ENCODE data around the gene LINC01488. TPM values are rescaled to one million over a fixed set of nuclear protein-coding genes. Genes with fewer than 3 reads are reported as not detected.

Gene LINC01488
- total RNA-seq, 1 experiment from 2014 or later = not detected

DNA sequence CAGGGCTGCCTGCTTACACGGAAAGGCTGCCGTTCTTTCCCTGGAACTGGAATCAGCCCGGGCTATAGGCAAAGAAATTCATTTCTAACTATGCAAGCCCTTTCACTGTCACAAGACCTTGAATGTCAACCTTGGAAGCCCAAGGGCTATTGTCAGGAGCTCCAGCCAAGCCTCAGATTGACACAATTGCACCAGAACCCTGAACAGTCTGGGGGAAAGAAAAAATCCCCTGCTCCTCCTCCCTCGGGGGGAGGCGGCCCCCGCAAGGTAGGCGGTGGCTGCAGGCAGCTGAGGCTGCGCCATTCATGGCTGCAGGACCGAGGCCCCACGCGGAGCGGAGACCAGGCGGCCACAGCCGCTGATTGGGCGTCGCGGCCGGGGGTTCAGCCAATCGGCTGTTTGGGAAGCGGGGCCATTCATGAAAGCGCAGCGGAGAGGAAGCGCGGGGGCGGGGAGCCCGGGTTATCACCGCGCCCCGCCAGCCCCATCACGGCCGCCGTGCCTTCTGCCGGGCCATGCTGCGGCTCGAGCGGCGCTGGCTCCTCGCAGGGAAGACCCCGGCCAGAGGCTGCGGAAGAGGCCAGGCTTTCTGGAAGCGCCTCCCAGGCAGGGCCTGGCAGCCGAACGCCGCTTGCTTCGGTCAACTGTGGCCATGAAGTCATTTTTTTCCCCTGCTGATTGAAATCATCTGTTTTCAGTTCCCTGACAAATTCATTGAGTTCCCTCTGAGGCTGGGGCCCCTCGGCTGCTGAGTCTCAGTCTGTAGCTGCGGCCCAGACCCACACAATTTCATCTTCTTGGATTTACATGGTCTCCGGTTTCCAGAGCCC, 38.1 kb upstream of the LINC01488 start:
- RAD21 ChIA-PET (ENCODE audit: low non-redundant PET in 1 of 2, low total read pairs in 2 of 2, uncharacterized antibody in 2 of 2, unreplicated experiment in 2 of 2) = no interaction called here

DNA sequence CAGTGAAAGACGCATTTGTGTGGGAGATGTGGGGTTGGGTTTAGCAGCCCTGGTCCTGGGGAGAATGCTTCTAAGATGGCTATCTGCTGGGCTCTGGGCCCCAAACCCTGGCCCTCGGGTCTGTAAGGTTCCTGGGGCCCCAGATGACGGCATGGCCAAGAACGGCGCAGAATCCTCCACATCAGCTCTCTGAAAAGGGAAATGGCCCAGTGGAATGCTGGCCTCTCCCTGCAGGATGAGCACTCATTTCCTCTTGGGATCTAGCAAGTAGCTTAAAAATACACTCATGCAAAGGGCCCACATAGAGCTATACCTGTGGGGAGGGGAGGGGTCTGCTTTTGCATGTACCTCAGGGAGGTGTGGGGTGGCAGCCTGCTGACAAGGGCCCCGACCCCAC, 37.5 kb upstream of the LINC01488 start:
- RAD21 ChIA-PET (ENCODE audit: low non-redundant PET in 1 of 2, low total read pairs in 2 of 2, uncharacterized antibody in 2 of 2, unreplicated experiment in 2 of 2) = no interaction called here
- intact Hi-C loops (cut with micrococcal nuclease) = loop anchor here (5.0 kb wide), 1 partner anchor 147 kb away; no protein-coding TSS in a partner anchor
- Histone ChIP-seq H3K4me3 (replicated peaks in 1 of 2; ENCODE audit: low read depth in 1 of 2, low read length in 2 of 2) (peak overlapping the region; percentile 47 to 57), H2AFZ (ENCODE audit: low read depth, low read length, poor library complexity, severe bottlenecking) (no peak overlapping the region), H3K79me2 (ENCODE audit: insufficient read depth, low read length) (no peaks in the 10 kb centered on the region), H3K27me3 (ENCODE audit: insufficient read depth, low read length) (no peaks in the 10 kb centered on the region), H3K9me3 (ENCODE audit: control insufficient read depth in 1 of 2, insufficient read depth in 1 of 2, low read depth in 1 of 2, low read length in 2 of 2) (no peaks in the 10 kb centered on the region), H3K9me2 (ENCODE audit: insufficient read depth) (no peaks in the 10 kb centered on the region), H4K20me1 (ENCODE audit: insufficient read depth) (no peaks in the 10 kb centered on the region), H3K4me2 (ENCODE audit: low read length) (peak overlapping the region; percentile 90), H3K27ac (ENCODE audit: low read depth, low read length) (peak overlapping the region; percentile 63), H3K4me1 (ENCODE audit: control insufficient read depth in 1 of 2, insufficient read depth in 2 of 2, low read length in 2 of 2) (peaks cover 18 to 34% of the 10 kb centered on the region in 2 experiments), H3K36me3 (ENCODE audit: control insufficient read depth in 1 of 2, insufficient read depth in 2 of 2, low read length in 2 of 2) (no peaks in the 10 kb centered on the region), H3K9ac (ENCODE audit: low read length) (peak overlapping the region; percentile 57)
- no peak for DNase-seq (ENCODE audit: low read depth, low spot score)
- no peak for ATAC-seq
- CTCF ChIA-PET = no interaction called here
- BruUV-seq (replicated peaks) = no TSS peak
- POLR2A ChIA-PET = no interaction called here
- TF ChIP-seq SP1 (IDR thresholded peaks at IDR 0.05; ENCODE audit: low read depth) (no peak), EZH2 (IDR thresholded peaks at IDR 0.05) (no peak), ZFX (IDR thresholded peaks at IDR 0.05) (no peak), YY1 (IDR thresholded peaks at IDR 0.05; ENCODE audit: extremely low read depth, insufficient replicate concordance, low read depth, low read length) (no peak), JUND (IDR thresholded peaks at IDR 0.05) (no peak), FOSL1 (IDR thresholded peaks at IDR 0.05; ENCODE audit: low read depth) (no peak), EGR1 (IDR thresholded peaks at IDR 0.05; ENCODE audit: low read depth) (no peak)
- TF ChIP-seq, protein P1, sequence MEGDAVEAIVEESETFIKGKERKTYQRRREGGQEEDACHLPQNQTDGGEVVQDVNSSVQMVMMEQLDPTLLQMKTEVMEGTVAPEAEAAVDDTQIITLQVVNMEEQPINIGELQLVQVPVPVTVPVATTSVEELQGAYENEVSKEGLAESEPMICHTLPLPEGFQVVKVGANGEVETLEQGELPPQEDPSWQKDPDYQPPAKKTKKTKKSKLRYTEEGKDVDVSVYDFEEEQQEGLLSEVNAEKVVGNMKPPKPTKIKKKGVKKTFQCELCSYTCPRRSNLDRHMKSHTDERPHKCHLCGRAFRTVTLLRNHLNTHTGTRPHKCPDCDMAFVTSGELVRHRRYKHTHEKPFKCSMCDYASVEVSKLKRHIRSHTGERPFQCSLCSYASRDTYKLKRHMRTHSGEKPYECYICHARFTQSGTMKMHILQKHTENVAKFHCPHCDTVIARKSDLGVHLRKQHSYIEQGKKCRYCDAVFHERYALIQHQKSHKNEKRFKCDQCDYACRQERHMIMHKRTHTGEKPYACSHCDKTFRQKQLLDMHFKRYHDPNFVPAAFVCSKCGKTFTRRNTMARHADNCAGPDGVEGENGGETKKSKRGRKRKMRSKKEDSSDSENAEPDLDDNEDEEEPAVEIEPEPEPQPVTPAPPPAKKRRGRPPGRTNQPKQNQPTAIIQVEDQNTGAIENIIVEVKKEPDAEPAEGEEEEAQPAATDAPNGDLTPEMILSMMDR (IDR thresholded peaks at IDR 0.05 in 2 of 3, conservative IDR thresholded peaks at IDR 0.05 in 1 of 3; ENCODE audit: borderline replicate concordance in 1 of 3, insufficient read depth in 1 of 3, low read depth in 2 of 3, low read length in 2 of 3) = no peak
- TF ChIP-seq, protein P2, sequence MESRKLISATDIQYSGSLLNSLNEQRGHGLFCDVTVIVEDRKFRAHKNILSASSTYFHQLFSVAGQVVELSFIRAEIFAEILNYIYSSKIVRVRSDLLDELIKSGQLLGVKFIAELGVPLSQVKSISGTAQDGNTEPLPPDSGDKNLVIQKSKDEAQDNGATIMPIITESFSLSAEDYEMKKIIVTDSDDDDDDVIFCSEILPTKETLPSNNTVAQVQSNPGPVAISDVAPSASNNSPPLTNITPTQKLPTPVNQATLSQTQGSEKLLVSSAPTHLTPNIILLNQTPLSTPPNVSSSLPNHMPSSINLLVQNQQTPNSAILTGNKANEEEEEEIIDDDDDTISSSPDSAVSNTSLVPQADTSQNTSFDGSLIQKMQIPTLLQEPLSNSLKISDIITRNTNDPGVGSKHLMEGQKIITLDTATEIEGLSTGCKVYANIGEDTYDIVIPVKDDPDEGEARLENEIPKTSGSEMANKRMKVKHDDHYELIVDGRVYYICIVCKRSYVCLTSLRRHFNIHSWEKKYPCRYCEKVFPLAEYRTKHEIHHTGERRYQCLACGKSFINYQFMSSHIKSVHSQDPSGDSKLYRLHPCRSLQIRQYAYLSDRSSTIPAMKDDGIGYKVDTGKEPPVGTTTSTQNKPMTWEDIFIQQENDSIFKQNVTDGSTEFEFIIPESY (IDR thresholded peaks at IDR 0.05; ENCODE audit: extremely low read depth, insufficient replicate concordance, low read length) = no peak

More for the DNA sequence above, 38.1 kb upstream of the LINC01488 start:
- POLR2A ChIA-PET = interaction anchor here (1.1 kb wide), 2 partner anchors 57 to 191 kb away, joined by 3 read pairs; no protein-coding TSS in a partner anchor
- H3K9me2 ChIP-seq (ENCODE audit: insufficient read depth) = no peaks in the 10 kb centered on the region
- peak overlapping the region; percentile 57 for H3K9ac ChIP-seq (ENCODE audit: low read length)
- H4K20me1 ChIP-seq (ENCODE audit: insufficient read depth) = no peaks in the 10 kb centered on the region
- no TSS peak for BruUV-seq (replicated peaks)
- intact Hi-C loops (cut with micrococcal nuclease) = loop anchor here (5.0 kb wide), 1 partner anchor 146 kb away; no protein-coding TSS in a partner anchor
- no peaks in the 10 kb centered on the region for H3K27me3 ChIP-seq (ENCODE audit: insufficient read depth, low read length)
- no peaks in the 10 kb centered on the region for H3K9me3 ChIP-seq (ENCODE audit: control insufficient read depth in 1 of 2, insufficient read depth in 1 of 2, low read depth in 1 of 2, low read length in 2 of 2)
- H3K4me1 ChIP-seq (ENCODE audit: control insufficient read depth in 1 of 2, insufficient read depth in 2 of 2, low read length in 2 of 2) = peaks cover 18 to 36% of the 10 kb centered on the region in 2 experiments
- DNase-seq (ENCODE audit: low read depth, low spot score) (peak; percentile 74), ATAC-seq (peak; percentile 98)
- H3K4me2 ChIP-seq (ENCODE audit: low read length) = peak overlapping the region; percentile 90
- peak overlapping the region; percentile 63 for H3K27ac ChIP-seq (ENCODE audit: low read depth, low read length)
- peak overlapping the region; percentile 64 for H2AFZ ChIP-seq (ENCODE audit: low read depth, low read length, poor library complexity, severe bottlenecking)
- peak overlapping the region; percentile 47 to 57 for H3K4me3 ChIP-seq (replicated peaks in 1 of 2; ENCODE audit: low read depth in 1 of 2, low read length in 2 of 2)
- H3K79me2 ChIP-seq (ENCODE audit: insufficient read depth, low read length) = no peaks in the 10 kb centered on the region
- TF ChIP-seq, protein P3, sequence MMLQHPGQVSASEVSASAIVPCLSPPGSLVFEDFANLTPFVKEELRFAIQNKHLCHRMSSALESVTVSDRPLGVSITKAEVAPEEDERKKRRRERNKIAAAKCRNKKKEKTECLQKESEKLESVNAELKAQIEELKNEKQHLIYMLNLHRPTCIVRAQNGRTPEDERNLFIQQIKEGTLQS (IDR thresholded peaks at IDR 0.05) = no peak
- TF ChIP-seq SP1 (IDR thresholded peaks at IDR 0.05; ENCODE audit: low read depth) (peak; percentile 52; the same call in 1 of the 2 replicates), POLR2A (IDR thresholded peaks at IDR 0.05; ENCODE audit: borderline replicate concordance, extremely low read depth, insufficient read depth, insufficient read length) (peak; percentile 33), EGR1 (IDR thresholded peaks at IDR 0.05; ENCODE audit: low read depth) (peak; percentile 96), ZFX (IDR thresholded peaks at IDR 0.05) (0 out of 2 replicates have a peak, but pooled peaks have one; percentile 15), YY1 (IDR thresholded peaks at IDR 0.05; ENCODE audit: extremely low read depth, insufficient replicate concordance, low read depth, low read length) (peak; percentile 58), TCF7L2 (IDR thresholded peaks at IDR 0.05; ENCODE audit: borderline replicate concordance, extremely low read depth, insufficient read depth, insufficient read length) (peak; percentile 56), EZH2 (IDR thresholded peaks at IDR 0.05) (no peak), POLR2AphosphoS5 (IDR thresholded peaks at IDR 0.05; ENCODE audit: low read depth, low read length) (peak; percentile 64)
- TF ChIP-seq, protein P4, sequence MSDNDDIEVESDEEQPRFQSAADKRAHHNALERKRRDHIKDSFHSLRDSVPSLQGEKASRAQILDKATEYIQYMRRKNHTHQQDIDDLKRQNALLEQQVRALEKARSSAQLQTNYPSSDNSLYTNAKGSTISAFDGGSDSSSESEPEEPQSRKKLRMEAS (IDR thresholded peaks at IDR 0.05) = peak; percentile 84
- CTCF ChIA-PET = no interaction called here
- no peaks in the 10 kb centered on the region for H3K36me3 ChIP-seq (ENCODE audit: control insufficient read depth in 1 of 2, insufficient read depth in 2 of 2, low read length in 2 of 2)
